ENCODE measurements around the gene HLA-E. TPM values are rescaled to one million over a fixed set of nuclear protein-coding genes. Genes with fewer than 3 reads are reported as not detected.
"Not testable (repeated sequence)": the region's sequence is repeated elsewhere in the genome, so short reads cannot be mapped to it uniquely, and the experiment has no call there.

The HLA-E gene
- total and polyA plus RNA-seq, 4 donors: 148 to 506 (median 351) TPM

- H3K27me3 ChIP-seq (ENCODE audit: control insufficient read depth in 1 of 2, insufficient read depth in 2 of 2, low read length in 1 of 2); ATAC-seq (ENCODE audit: low FRiP score); H3K36me3 ChIP-seq (ENCODE audit: control insufficient read depth in 1 of 2, insufficient read depth in 2 of 2, low read length in 1 of 2); H3K9me3 ChIP-seq (ENCODE audit: control insufficient read depth, low read length); DNase-seq; H3K4me1 ChIP-seq (ENCODE audit: control insufficient read depth in 1 of 2, insufficient read depth in 2 of 2, low read length in 2 of 2); H3K27ac ChIP-seq (ENCODE audit: low read depth in 1 of 2, low read length in 2 of 2); H3K4me3 ChIP-seq (ENCODE audit: low read length in 2 of 2); intact Hi-C loops (cut with DNase I): not testable (repeated sequence)
- 92 to 94% methylated on average over 5 of the region's 5 CpGs for WGBS, 2 donors
These were observed 7.9 kb downstream of the HLA-E start for GRCh38 chr6:30497261-30497599.

GRCh38 chr6:30497714-30498113 is 8.4 kb downstream of the HLA-E start:
- H3K4me3 ChIP-seq (ENCODE audit: low read length in 2 of 2): no peak overlapping the region
- DNase-seq (no peak), ATAC-seq (ENCODE audit: low FRiP score) (no peak)
- 78 to 82% methylated on average over 3 of the region's 3 CpGs for WGBS, 2 donors
- no peaks in the 10 kb centered on the region for H3K36me3 ChIP-seq (ENCODE audit: control insufficient read depth in 1 of 2, insufficient read depth in 2 of 2, low read length in 1 of 2)
- intact Hi-C loops (cut with DNase I): no loop called here
- no peaks in the 10 kb centered on the region for H3K9me3 ChIP-seq (ENCODE audit: control insufficient read depth, low read length)
- no peaks in the 10 kb centered on the region for H3K4me1 ChIP-seq (ENCODE audit: control insufficient read depth in 1 of 2, insufficient read depth in 2 of 2, low read length in 2 of 2)
- no peaks in the 10 kb centered on the region for H3K27me3 ChIP-seq (ENCODE audit: control insufficient read depth in 1 of 2, insufficient read depth in 2 of 2, low read length in 1 of 2)
- H3K27ac ChIP-seq (ENCODE audit: low read depth in 1 of 2, low read length in 2 of 2): no peak overlapping the region

- ATAC-seq (ENCODE audit: low FRiP score); H3K27ac ChIP-seq (ENCODE audit: low read depth in 1 of 2, low read length in 2 of 2); intact Hi-C loops (cut with DNase I); H3K4me3 ChIP-seq (ENCODE audit: low read length in 2 of 2); H3K27me3 ChIP-seq (ENCODE audit: control insufficient read depth in 1 of 2, insufficient read depth in 2 of 2, low read length in 1 of 2); H3K36me3 ChIP-seq (ENCODE audit: control insufficient read depth in 1 of 2, insufficient read depth in 2 of 2, low read length in 1 of 2); H3K9me3 ChIP-seq (ENCODE audit: control insufficient read depth, low read length); H3K4me1 ChIP-seq (ENCODE audit: control insufficient read depth in 1 of 2, insufficient read depth in 2 of 2, low read length in 2 of 2): not testable (repeated sequence)
- WGBS, 2 donors: 91 to 94% methylated on average over 29 to 37 of the region's 37 CpGs
- peak in 1 of 2 donors; percentile 44 for DNase-seq
These were observed 9.4 kb downstream of the HLA-E start for GRCh38 chr6:30498705-30499104.

GRCh38 chr6:30500421-30501355 is 11.4 kb downstream of the HLA-E start:
- intact Hi-C loops (cut with DNase I): no loop called here
- Histone ChIP-seq H3K36me3 (ENCODE audit: control insufficient read depth in 1 of 2, insufficient read depth in 2 of 2, low read length in 1 of 2) (no peaks in the 10 kb centered on the region), H3K27me3 (ENCODE audit: control insufficient read depth in 1 of 2, insufficient read depth in 2 of 2, low read length in 1 of 2) (no peaks in the 10 kb centered on the region), H3K4me3 (ENCODE audit: low read length in 2 of 2) (no peak overlapping the region), H3K4me1 (ENCODE audit: control insufficient read depth in 1 of 2, insufficient read depth in 2 of 2, low read length in 2 of 2) (no peaks in the 10 kb centered on the region), H3K27ac (ENCODE audit: low read depth in 1 of 2, low read length in 2 of 2) (no peak overlapping the region), H3K9me3 (ENCODE audit: control insufficient read depth, low read length) (no peaks in the 10 kb centered on the region)
- DNase-seq (peak in 1 of 2 donors; percentile 42), ATAC-seq (ENCODE audit: low FRiP score) (no peak)
- 48 to 53% methylated on average over 10 of the region's 10 CpGs for WGBS, 2 donors

GRCh38 chr6:30507849-30508827 is 18.8 kb downstream of the HLA-E start:
- 86 to 87% methylated on average over 5 of the region's 5 CpGs for WGBS, 2 donors
- Histone ChIP-seq H3K36me3 (ENCODE audit: control insufficient read depth in 1 of 2, insufficient read depth in 2 of 2, low read length in 1 of 2) (no peaks in the 10 kb centered on the region), H3K4me1 (ENCODE audit: control insufficient read depth in 1 of 2, insufficient read depth in 2 of 2, low read length in 2 of 2) (no peaks in the 10 kb centered on the region), H3K27me3 (ENCODE audit: control insufficient read depth in 1 of 2, insufficient read depth in 2 of 2, low read length in 1 of 2) (no peaks in the 10 kb centered on the region), H3K9me3 (ENCODE audit: control insufficient read depth, low read length) (no peaks in the 10 kb centered on the region), H3K4me3 (ENCODE audit: low read length in 2 of 2) (no peak overlapping the region), H3K27ac (ENCODE audit: low read depth in 1 of 2, low read length in 2 of 2) (no peak overlapping the region)
- ATAC-seq (ENCODE audit: low FRiP score): no peak
- DNase-seq: no peak
- intact Hi-C loops (cut with DNase I): no loop called here

- Histone ChIP-seq H3K4me3 (ENCODE audit: low read length in 2 of 2) (no peak overlapping the region), H3K4me1 (ENCODE audit: control insufficient read depth in 1 of 2, insufficient read depth in 2 of 2, low read length in 2 of 2) (no peaks in the 10 kb centered on the region), H3K27me3 (ENCODE audit: control insufficient read depth in 1 of 2, insufficient read depth in 2 of 2, low read length in 1 of 2) (no peaks in the 10 kb centered on the region), H3K9me3 (ENCODE audit: control insufficient read depth, low read length) (no peaks in the 10 kb centered on the region), H3K36me3 (ENCODE audit: control insufficient read depth in 1 of 2, insufficient read depth in 2 of 2, low read length in 1 of 2) (no peaks in the 10 kb centered on the region), H3K27ac (ENCODE audit: low read depth in 1 of 2, low read length in 2 of 2) (no peak overlapping the region)
- WGBS, 2 donors: 48 to 50% methylated on average over 5 of the region's 5 CpGs
- DNase-seq: no peak
- intact Hi-C loops (cut with DNase I): no loop called here
- ATAC-seq (ENCODE audit: low FRiP score): no peak
These were observed 19.8 kb downstream of the HLA-E start for GRCh38 chr6:30508890-30509736.

- no peak overlapping the region for H3K27ac ChIP-seq (ENCODE audit: low read depth in 1 of 2, low read length in 2 of 2)
- DNase-seq (no peak), ATAC-seq (ENCODE audit: low FRiP score) (no peak)
- no peaks in the 10 kb centered on the region for H3K4me1 ChIP-seq (ENCODE audit: control insufficient read depth in 1 of 2, insufficient read depth in 2 of 2, low read length in 2 of 2)
- no peak overlapping the region for H3K4me3 ChIP-seq (ENCODE audit: low read length in 2 of 2)
- no peaks in the 10 kb centered on the region for H3K9me3 ChIP-seq (ENCODE audit: control insufficient read depth, low read length)
- no peaks in the 10 kb centered on the region for H3K36me3 ChIP-seq (ENCODE audit: control insufficient read depth in 1 of 2, insufficient read depth in 2 of 2, low read length in 1 of 2)
- WGBS, 2 donors: 79 to 82% methylated on average over 10 of the region's 10 CpGs
- no peaks in the 10 kb centered on the region for H3K27me3 ChIP-seq (ENCODE audit: control insufficient read depth in 1 of 2, insufficient read depth in 2 of 2, low read length in 1 of 2)
- intact Hi-C loops (cut with DNase I): no loop called here
These were observed 21.3 kb downstream of the HLA-E start for GRCh38 chr6:30510419-30511168.

GRCh38 chr6:30511169-30511546 is 21.8 kb downstream of the HLA-E start:
- intact Hi-C loops (cut with DNase I): no loop called here
- Histone ChIP-seq H3K27me3 (ENCODE audit: control insufficient read depth in 1 of 2, insufficient read depth in 2 of 2, low read length in 1 of 2) (no peaks in the 10 kb centered on the region), H3K27ac (ENCODE audit: low read depth in 1 of 2, low read length in 2 of 2) (no peak overlapping the region), H3K4me1 (ENCODE audit: control insufficient read depth in 1 of 2, insufficient read depth in 2 of 2, low read length in 2 of 2) (no peaks in the 10 kb centered on the region), H3K9me3 (ENCODE audit: control insufficient read depth, low read length) (no peaks in the 10 kb centered on the region), H3K36me3 (ENCODE audit: control insufficient read depth in 1 of 2, insufficient read depth in 2 of 2, low read length in 1 of 2) (no peaks in the 10 kb centered on the region), H3K4me3 (ENCODE audit: low read length in 2 of 2) (no peak overlapping the region)
- 59 to 74% methylated on average over 5 of the region's 5 CpGs for WGBS, 2 donors
- DNase-seq (no peak), ATAC-seq (ENCODE audit: low FRiP score) (no peak)

All from aorta (tissue), 5 donors.